K562 (cell line): ENCODE data around the gene GPR39. TPM values are rescaled to one million over a fixed set of nuclear protein-coding genes. Genes with fewer than 3 reads are reported as not detected.
A peak's percentile ranks its signal among the peaks of the same experiment; 100 is the strongest.

Source experiments
- ATAC-seq: fragments of 200-7000 bp; cut with Tn5 transposase; 3 replicates; pipeline ENCODE4 v1.9.1; 2020; ENCODE audit warnings: moderate library complexity
- BruUV-seq: library from RNA; stranded (reverse); fragments of 400-500 nt; replicated peaks from 2 replicates; lab custom pipeline; 2021; lab: Mats Ljungman, UMichigan
- CTCF ChIA-PET: fragments of 300-600 bp; formaldehyde crosslinking; extraction: SDS; loops from one replicate; lab custom pipeline; 2021; ENCODE audit warnings: low intra/inter-chr PET ratio; lab: Yijun Ruan, JAX
- POLR2A ChIA-PET: fragments of 300-600, 350-650 bp; sonication (Branson Sonifier 250); formaldehyde crosslinking; extraction: SDS; loops from one replicate; lab custom pipeline; 2021; ENCODE audit warnings: antibody characterized with exemption, inconsistent platforms; lab: Yijun Ruan, JAX
- DNase-seq, 4 experiments: peaks; one replicate each; pipeline versions ENCODE4 v3.0.0 to v3.0.0-alpha.2; 2011 to 2018; ENCODE audit warnings: low spot score in 3 of 4, mixed read lengths in 3 of 4; ENCODE audit errors: extremely low read depth in 1 of 4
- FAIRE-seq: peaks from 2 replicates; lab custom pipeline; 2011; peaks lifted over from hg19 to GRCh38; lab: Jason Lieb, UNC
- H2AFZ ChIP-seq: 2 replicates; pipeline ENCODE4 v1.6.0; 2011; ENCODE audit warnings: low read depth, low read length, control low read depth, inconsistent platforms
- H3K27ac ChIP-seq: fragments of 200-600 bp; 3 replicates; pipeline ENCODE4 v1.8.0; 2011; ENCODE audit warnings: low read depth, mild to moderate bottlenecking, control low read depth, inconsistent platforms, low read length, moderate library complexity, mixed read lengths; ENCODE audit errors: extremely low read depth
- H3K27me3 ChIP-seq, 2 experiments: fragments of 300-600 bp in 1 of 2; 2 replicates in 1 of 2; 3 replicates in 1 of 2; pipeline versions ENCODE4 v1.6.0 to v1.8.0; 2011; ENCODE audit warnings: inconsistent platforms in 2 of 2, low read length in 2 of 2, mild to moderate bottlenecking in 1 of 2, mixed read lengths in 1 of 2, moderate library complexity in 1 of 2; ENCODE audit not compliant: control insufficient read depth in 2 of 2, insufficient read depth in 2 of 2
- H3K36me3 ChIP-seq: fragments of 300-600 bp; 3 replicates; pipeline ENCODE4 v1.8.0; 2011; ENCODE audit warnings: mild to moderate bottlenecking, low read length, inconsistent platforms; ENCODE audit not compliant: control insufficient read depth, insufficient read depth
- H3K4me1 ChIP-seq, 2 experiments: fragments of 200-600 bp in 1 of 2; replicated peaks in 1 of 2; 2 replicates in 1 of 2; 3 replicates in 1 of 2; pipeline versions ENCODE4 v1.5.1 to v1.8.0; 2011; ENCODE audit warnings: inconsistent platforms in 2 of 2, low read length in 2 of 2, mild to moderate bottlenecking in 1 of 2, mixed read lengths in 1 of 2, moderate library complexity in 1 of 2; ENCODE audit not compliant: control insufficient read depth in 2 of 2, insufficient read depth in 2 of 2
- H3K4me2 ChIP-seq: 2 replicates; pipeline ENCODE4 v1.6.1; 2011; ENCODE audit warnings: low read length, control low read depth, inconsistent platforms, mixed read lengths; ENCODE audit not compliant: insufficient read depth
- H3K4me3 ChIP-seq: fragments of 200-600 bp; sonication (generic), shearing (Covaris generic); 2 replicates; pipeline ENCODE4 v1.5.1; 2016; ENCODE audit warnings: control low read depth, inconsistent platforms
- H3K79me2 ChIP-seq: fragments of 200-600 bp; 3 replicates; pipeline ENCODE4 v1.8.0; 2011; ENCODE audit warnings: low read length, inconsistent platforms; ENCODE audit not compliant: control insufficient read depth, insufficient read depth
- H3K9ac ChIP-seq, 2 experiments: 2 replicates each; pipeline versions ENCODE4 v1.6.0 to v1.6.1; 2011; ENCODE audit warnings: low read depth in 2 of 2, low read length in 2 of 2, control low read depth in 1 of 2, inconsistent platforms in 1 of 2, mild to moderate bottlenecking in 1 of 2, mixed read lengths in 1 of 2; ENCODE audit not compliant: insufficient read depth in 1 of 2
- H3K9me1 ChIP-seq: one replicate; pipeline ENCODE4 v1.6.0; 2011; ENCODE audit warnings: inconsistent platforms, mild to moderate bottlenecking, low read length, moderate library complexity; ENCODE audit not compliant: control insufficient read depth, insufficient read depth
- H3K9me3 ChIP-seq: replicated peaks from 2 replicates; pipeline ENCODE4 v1.5.1; 2011; ENCODE audit warnings: low read depth, low read length, inconsistent platforms; ENCODE audit not compliant: control insufficient read depth, insufficient read depth
- H4K20me1 ChIP-seq: replicated peaks from 2 replicates; pipeline ENCODE4 v1.6.1; 2011; ENCODE audit warnings: low read length, inconsistent platforms, mixed read lengths; ENCODE audit not compliant: control insufficient read depth, insufficient read depth
- ESRRA ChIP-seq: fragments of 450-650 bp; IDR thresholded peaks from 2 replicates; pipeline ENCODE4 v1.6.1; 2014; ENCODE audit warnings: low read depth, mild to moderate bottlenecking, moderate library complexity, borderline replicate concordance
- KAT2B ChIP-seq: IDR thresholded peaks from one replicate; pipeline ENCODE4 v1.6.1; 2012; ENCODE audit warnings: low read depth, mild to moderate bottlenecking, control low read depth, inconsistent platforms, low read length, moderate library complexity
- SPI1 ChIP-seq: IDR thresholded peaks from 2 replicates; pipeline ENCODE4 v1.6.1; 2011; ENCODE audit warnings: low read depth, low read length, control low read depth, borderline replicate concordance
- ZNF764 ChIP-seq: fragments of 250-450 bp; sonication (Bioruptor Pico); IDR thresholded peaks from 2 replicates; pipeline ENCODE4 v1.4.0; 2020; ENCODE audit warnings: low read depth, mild to moderate bottlenecking, moderate library complexity
- WGBS: fragments of 100-300 bp; shearing (Covaris generic); methylation state at CpG from one replicate; pipeline ENCODE4 v1.1.6; 2016; ENCODE audit warnings: low coverage, mixed read lengths; ENCODE audit not compliant: insufficient coverage; ENCODE audit errors: missing lambda C conversion rate; 5-methylcytosine and 5-hydroxymethylcytosine counted together
- in situ Hi-C: fragments of 300-500 bp; cut with MboI; formaldehyde crosslinking; loops from 4 replicates; pipeline ENCODE4 v1.15.0; 2018; ENCODE audit warnings: inconsistent platforms, mixed read lengths
- intact Hi-C: fragments of 100-400 bp; cut with micrococcal nuclease; formaldehyde crosslinking; loops from 2 replicates; pipeline ENCODE4 v1.14.2; 2022
- polyA plus RNA-seq, 8 experiments: library from polyadenylated mRNA; depleted of rRNA in 4 of 8; stranded (reverse) in 5 of 8; unstranded in 3 of 8; fragments of >200 nt; fragmentation: Nextera tagmentation in 2 of 8; fragmentation: Illumina TruSeq in 1 of 8; extraction: Ambion mirVana in 2 of 8; extraction: Trizol in 1 of 8; gene quantifications; 2 replicates each; pipeline versions ENCODE4 v1.2.1 to v1.2.3, GENCODE V29; 2011 to 2014; ENCODE audit warnings: inconsistent platforms in 1 of 8, missing spikeins in 1 of 8
- total RNA-seq, 7 experiments: library from RNA; depleted of rRNA in 6 of 7; stranded (reverse); fragments of >200 nt in 6 of 7; fragmentation: Illumina TruSeq in 2 of 7; extraction: Trizol in 2 of 7; gene quantifications; 2 replicates each; pipeline versions ENCODE4 v1.2.1 to v1.2.3, GENCODE V29; 2011 to 2021; ENCODE audit warnings: low replicate concordance in 1 of 7

The GPR39 gene
- total and polyA plus RNA-seq, 9 of the 15 experiments (the other 6 are each of a cell fraction or from before 2014, with no cell fraction given) = 0.04 TPM; not detected in 8

- no peak for FAIRE-seq
- TF ChIP-seq ESRRA = no peak
- TF ChIP-seq SPI1 = peak; percentile 42; the same call in 1 of the 2 replicates
- Histone ChIP-seq H3K9me1 (no peaks in the 10 kb centered on the region), H2AFZ (peak overlapping the region; percentile 51; the same call in 1 of the 2 replicates), H3K79me2 (no peaks in the 10 kb centered on the region), H3K27me3 (no peaks in the 10 kb centered on the region), H3K4me3 (no peak overlapping the region), H3K9me3 (no peaks in the 10 kb centered on the region), H3K4me1 (no peaks in the 10 kb centered on the region; a peak in 2 of 5 replicates), H3K27ac (no peak overlapping the region), H3K4me2 (peak overlapping the region; percentile 3; the same call in 1 of the 2 replicates), H4K20me1 (no peaks in the 10 kb centered on the region), H3K36me3 (no peaks in the 10 kb centered on the region), H3K9ac (no peak overlapping the region)
- no TSS peak for BruUV-seq
- 2% methylated on average over 4 of the region's 4 CpGs for whole genome bisulfite sequencing
- in situ Hi-C loops (no loop called here), intact Hi-C loops (no loop called here)
- no peak for ATAC-seq
- DNase-seq = no peak
- POLR2A ChIA-PET = no interaction called here
- CTCF ChIA-PET = no interaction called here
These were observed 32.0 kb upstream of the GPR39 start for GRCh38 chr2:132384491-132385151.

- BruUV-seq = no TSS peak
- no peak for FAIRE-seq
- ChIA-PET POLR2A (no interaction called here), CTCF (no interaction called here)
- Histone ChIP-seq H3K4me2 (no peak overlapping the region), H3K9me3 (no peaks in the 10 kb centered on the region), H3K79me2 (no peaks in the 10 kb centered on the region), H3K9me1 (no peaks in the 10 kb centered on the region), H3K36me3 (no peaks in the 10 kb centered on the region), H3K4me3 (no peak overlapping the region), H3K4me1 (no peaks in the 10 kb centered on the region; a peak in 2 of 5 replicates), H2AFZ (no peak overlapping the region), H3K27me3 (no peaks in the 10 kb centered on the region), H3K27ac (no peak overlapping the region), H3K9ac (no peak overlapping the region), H4K20me1 (no peaks in the 10 kb centered on the region)
- in situ Hi-C loops (no loop called here), intact Hi-C loops (no loop called here)
- TF ChIP-seq ZNF764 (CRISPR knock-in tag) (no peak), KAT2B (no peak)
- no peak for ATAC-seq
- no peak for DNase-seq
- WGBS = 0% methylated on average over 1 of the region's 1 CpG
These were observed 29.5 kb upstream of the GPR39 start for GRCh38 chr2:132387126-132387525.
